Measurements from ENCODE around the gene MYOZ2. TPM values are rescaled to one million over a fixed set of nuclear protein-coding genes. Genes with fewer than 3 reads are reported as not detected.

MYOZ2 gene
- total and polyA plus RNA-seq, 2 donors = 0.33 to 0.98 TPM

DNA sequence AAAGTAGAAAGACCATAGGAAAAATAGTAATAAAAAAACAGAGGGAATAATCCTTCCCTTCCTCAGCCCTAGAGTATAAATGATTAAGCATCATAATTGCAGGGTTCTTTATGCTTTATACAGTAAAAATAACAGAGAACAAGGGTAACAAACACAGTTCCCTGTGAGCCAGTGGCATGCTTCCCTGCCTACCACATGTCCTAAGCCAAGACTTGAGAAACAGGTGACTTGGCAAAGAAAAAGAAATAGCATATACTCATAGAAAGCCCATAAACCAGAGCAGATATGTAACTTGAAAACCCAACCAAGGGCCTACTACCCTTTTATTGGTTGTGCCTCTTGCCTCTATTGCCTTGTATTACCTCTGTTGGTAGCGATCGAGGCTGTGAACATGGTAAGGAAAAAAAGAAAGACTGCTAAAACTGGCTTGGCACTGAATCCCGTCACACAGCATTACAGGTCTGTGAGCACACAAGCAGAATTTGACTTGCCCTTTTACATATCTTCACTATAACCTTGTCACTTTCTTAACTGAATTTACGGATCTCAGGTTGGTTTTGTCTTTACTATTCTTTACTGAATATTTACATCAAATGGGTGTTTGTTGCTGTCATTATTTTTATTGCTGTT is 30.9 kb upstream of the MYOZ2 start:
- no peaks in the 10 kb centered on the region for H3K4me1 ChIP-seq (ENCODE audit: control insufficient read depth in 2 of 2, insufficient read depth in 2 of 2, low read length in 2 of 2)
- no peaks in the 10 kb centered on the region for H3K27me3 ChIP-seq (ENCODE audit: control insufficient read depth in 2 of 2, insufficient read depth in 1 of 2, low read length in 1 of 2)
- no peak overlapping the region for H3K4me3 ChIP-seq (ENCODE audit: low read length in 2 of 2)
- H3K27ac ChIP-seq (ENCODE audit: low read depth in 1 of 2, low read length in 1 of 2) = no peak overlapping the region
- 82% methylated on average over 4 of the region's 4 CpGs for WGBS
- no peaks in the 10 kb centered on the region for H3K36me3 ChIP-seq (ENCODE audit: control insufficient read depth in 2 of 2, insufficient read depth in 2 of 2, low read length in 1 of 2)
- DNase-seq (ENCODE audit: low read depth in 6 of 9, low spot score in 9 of 9) = no peak
- H3K9me3 ChIP-seq (ENCODE audit: control insufficient read depth in 2 of 2, insufficient read depth in 1 of 2, low read length in 1 of 2) = no peaks in the 10 kb centered on the region

DNA sequence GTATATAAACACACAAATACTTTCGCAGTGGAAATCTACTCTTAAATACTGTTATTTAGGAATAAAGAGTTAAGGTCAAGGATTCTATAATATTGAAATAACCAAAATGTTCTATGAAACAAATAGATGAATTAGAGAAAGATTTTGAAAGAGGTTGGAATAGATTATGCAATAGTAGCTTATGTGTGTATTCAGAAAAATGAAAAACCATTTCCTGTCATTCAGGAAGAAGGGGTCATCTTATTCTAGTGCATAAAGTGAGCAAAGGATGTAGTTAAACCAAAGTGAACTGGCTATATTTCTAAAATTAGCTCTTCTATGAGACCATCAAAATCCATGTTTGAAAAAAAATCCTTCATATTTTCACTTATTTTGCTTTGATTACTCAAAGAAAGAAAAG is 30.0 kb upstream of the MYOZ2 start:
- Histone ChIP-seq H3K27me3 (ENCODE audit: control insufficient read depth in 2 of 2, insufficient read depth in 1 of 2, low read length in 1 of 2) (no peaks in the 10 kb centered on the region), H3K4me3 (ENCODE audit: low read length in 2 of 2) (no peak overlapping the region), H3K4me1 (ENCODE audit: control insufficient read depth in 2 of 2, insufficient read depth in 2 of 2, low read length in 2 of 2) (no peaks in the 10 kb centered on the region), H3K36me3 (ENCODE audit: control insufficient read depth in 2 of 2, insufficient read depth in 2 of 2, low read length in 1 of 2) (no peaks in the 10 kb centered on the region), H3K9me3 (ENCODE audit: control insufficient read depth in 2 of 2, insufficient read depth in 1 of 2, low read length in 1 of 2) (no peaks in the 10 kb centered on the region), H3K27ac (ENCODE audit: low read depth in 1 of 2, low read length in 1 of 2) (no peak overlapping the region)
- WGBS = 99% methylated on average over 1 of the region's 1 CpG
- no peak for DNase-seq (ENCODE audit: low read depth in 6 of 9, low spot score in 9 of 9)

DNA sequence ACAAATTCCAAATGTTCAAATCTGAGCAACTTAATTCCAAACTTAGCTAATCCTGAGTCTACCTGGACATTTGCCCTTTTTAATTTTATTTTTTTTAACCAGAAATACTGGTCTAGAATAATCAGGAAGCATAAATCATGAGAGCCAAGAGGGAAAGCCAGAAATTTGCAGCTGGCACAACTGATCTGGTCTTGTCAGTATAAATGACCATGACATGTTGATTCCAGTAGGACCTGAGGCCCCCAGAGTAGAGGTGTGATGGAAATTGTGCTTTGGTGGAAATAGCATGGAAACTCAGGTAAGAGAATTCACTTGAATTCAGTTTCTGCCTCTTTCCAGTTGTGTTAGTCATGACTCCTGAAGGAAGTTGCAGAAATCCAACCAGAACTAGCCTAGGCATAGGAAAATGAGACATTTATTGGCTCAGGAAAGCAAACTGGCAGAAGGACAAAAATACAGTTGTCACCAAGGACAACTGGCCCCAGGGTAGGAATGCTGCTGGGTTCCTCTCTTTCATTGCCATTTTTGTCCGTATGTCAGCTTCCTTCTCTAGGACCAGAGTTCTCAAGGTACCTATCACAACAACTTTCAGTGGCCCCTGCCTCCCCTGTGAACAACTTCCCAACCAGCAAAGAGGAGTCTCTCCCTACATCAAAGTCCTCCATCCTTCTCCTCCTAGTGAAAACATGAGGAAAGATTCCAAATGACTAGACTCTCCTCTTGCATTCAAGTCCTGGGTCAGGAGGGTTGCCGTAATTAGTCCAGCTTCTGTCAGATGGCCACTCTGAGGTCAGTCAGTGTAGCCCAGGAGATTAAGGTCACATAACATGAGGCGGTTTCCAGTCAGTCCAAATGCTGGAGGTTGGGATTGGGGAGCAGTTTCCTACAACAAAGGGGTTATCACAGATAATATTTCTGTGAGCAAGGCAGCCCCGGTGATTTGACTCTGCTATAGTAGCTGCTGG is 29.3 kb upstream of the MYOZ2 start:
- no peak overlapping the region for H3K27ac ChIP-seq (ENCODE audit: low read depth in 1 of 2, low read length in 1 of 2)
- H3K4me3 ChIP-seq (ENCODE audit: low read length in 2 of 2) = no peak overlapping the region
- DNase-seq (ENCODE audit: low read depth in 6 of 9, low spot score in 9 of 9) = no peak
- H3K9me3 ChIP-seq (ENCODE audit: control insufficient read depth in 2 of 2, insufficient read depth in 1 of 2, low read length in 1 of 2) = no peaks in the 10 kb centered on the region
- WGBS = 96% methylated on average over 4 of the region's 4 CpGs
- no peaks in the 10 kb centered on the region for H3K36me3 ChIP-seq (ENCODE audit: control insufficient read depth in 2 of 2, insufficient read depth in 2 of 2, low read length in 1 of 2)
- H3K4me1 ChIP-seq (ENCODE audit: control insufficient read depth in 2 of 2, insufficient read depth in 2 of 2, low read length in 2 of 2) = no peaks in the 10 kb centered on the region
- no peaks in the 10 kb centered on the region for H3K27me3 ChIP-seq (ENCODE audit: control insufficient read depth in 2 of 2, insufficient read depth in 1 of 2, low read length in 1 of 2)

DNA sequence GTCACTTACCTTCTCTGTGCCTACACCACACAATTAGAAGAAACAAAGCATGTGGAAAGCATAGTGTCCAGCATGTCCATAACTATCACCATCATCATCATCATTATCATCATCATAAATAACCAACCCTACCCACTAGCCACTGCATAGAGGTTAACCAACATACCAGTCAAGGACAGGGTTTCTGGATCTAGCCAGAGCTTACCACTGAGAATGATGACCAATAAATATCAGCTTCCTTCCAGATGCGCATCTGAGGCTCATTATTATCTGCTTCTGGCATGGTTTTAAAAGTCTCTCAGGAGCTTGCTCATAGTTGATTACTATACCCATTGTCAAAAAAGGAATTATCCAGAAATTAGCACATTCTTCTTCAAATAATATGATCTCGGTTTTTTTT is 25.5 kb upstream of the MYOZ2 start:
- 97% methylated on average over 2 of the region's 2 CpGs for WGBS
- Histone ChIP-seq H3K27me3 (ENCODE audit: control insufficient read depth in 2 of 2, insufficient read depth in 1 of 2, low read length in 1 of 2) (no peaks in the 10 kb centered on the region), H3K9me3 (ENCODE audit: control insufficient read depth in 2 of 2, insufficient read depth in 1 of 2, low read length in 1 of 2) (no peaks in the 10 kb centered on the region), H3K4me3 (ENCODE audit: low read length in 2 of 2) (no peak overlapping the region), H3K36me3 (ENCODE audit: control insufficient read depth in 2 of 2, insufficient read depth in 2 of 2, low read length in 1 of 2) (no peaks in the 10 kb centered on the region), H3K27ac (ENCODE audit: low read depth in 1 of 2, low read length in 1 of 2) (no peak overlapping the region), H3K4me1 (ENCODE audit: control insufficient read depth in 2 of 2, insufficient read depth in 2 of 2, low read length in 2 of 2) (no peaks in the 10 kb centered on the region)
- DNase-seq (ENCODE audit: low read depth in 6 of 9, low spot score in 9 of 9) = no peak

DNA sequence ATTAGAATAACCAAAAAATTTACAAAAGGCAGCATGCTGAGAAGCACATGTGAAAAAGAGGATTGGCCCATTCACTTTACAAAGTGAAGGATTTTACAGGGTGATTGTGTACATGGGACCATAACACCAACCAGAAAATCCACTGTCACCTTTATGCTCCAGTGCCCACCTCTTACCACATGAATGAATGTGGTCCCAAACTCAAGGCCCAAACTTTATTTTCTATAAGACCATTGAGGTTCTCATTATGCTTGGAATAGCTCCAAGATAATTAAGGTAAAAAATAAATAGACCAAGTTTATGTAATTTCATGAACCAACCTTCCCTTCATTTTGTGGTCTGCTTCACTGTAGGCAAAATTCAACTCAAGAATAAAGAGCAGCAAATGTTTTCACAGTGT is 24.3 kb upstream of the MYOZ2 start:
- no peak for DNase-seq (ENCODE audit: low read depth in 6 of 9, low spot score in 9 of 9)
- Histone ChIP-seq H3K4me3 (ENCODE audit: low read length in 2 of 2) (no peak overlapping the region), H3K27me3 (ENCODE audit: control insufficient read depth in 2 of 2, insufficient read depth in 1 of 2, low read length in 1 of 2) (no peaks in the 10 kb centered on the region), H3K36me3 (ENCODE audit: control insufficient read depth in 2 of 2, insufficient read depth in 2 of 2, low read length in 1 of 2) (no peaks in the 10 kb centered on the region), H3K27ac (ENCODE audit: low read depth in 1 of 2, low read length in 1 of 2) (no peak overlapping the region), H3K9me3 (ENCODE audit: control insufficient read depth in 2 of 2, insufficient read depth in 1 of 2, low read length in 1 of 2) (no peaks in the 10 kb centered on the region), H3K4me1 (ENCODE audit: control insufficient read depth in 2 of 2, insufficient read depth in 2 of 2, low read length in 2 of 2) (no peaks in the 10 kb centered on the region)

DNA sequence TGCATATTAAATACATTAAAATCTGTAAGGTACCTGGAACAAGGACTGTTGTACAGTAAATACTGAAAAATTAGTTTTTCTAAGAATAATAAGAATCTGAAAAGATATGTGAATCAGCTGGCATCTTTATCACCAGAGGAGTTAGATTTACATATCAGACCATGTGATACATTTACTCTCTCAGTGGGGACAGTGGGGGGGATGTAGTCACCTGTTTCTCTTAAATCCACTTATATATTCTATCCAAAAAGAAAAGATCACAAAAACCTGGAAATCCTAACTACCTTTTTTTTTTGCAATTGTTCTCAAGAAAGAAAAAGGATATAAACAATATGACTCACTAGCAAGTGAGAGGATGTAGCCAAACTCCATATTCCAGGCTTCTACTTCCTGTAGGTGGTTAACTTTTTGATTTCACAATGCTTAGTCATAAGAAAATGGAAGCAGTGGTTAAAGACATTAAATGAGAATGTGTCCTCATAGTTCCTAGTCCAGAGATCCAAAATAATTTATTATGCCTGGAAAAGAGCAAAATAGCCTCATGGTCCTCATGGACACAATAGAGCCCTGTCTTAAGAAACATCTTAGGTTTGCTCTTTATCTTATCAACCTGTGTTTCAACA is 22.5 kb upstream of the MYOZ2 start:
- DNase-seq (ENCODE audit: low read depth in 6 of 9, low spot score in 9 of 9) = peak in 1 of 9 donors; percentile 16
- no peak overlapping the region for H3K27ac ChIP-seq (ENCODE audit: low read depth in 1 of 2, low read length in 1 of 2)
- H3K4me1 ChIP-seq (ENCODE audit: control insufficient read depth in 2 of 2, insufficient read depth in 2 of 2, low read length in 2 of 2) = no peaks in the 10 kb centered on the region
- H3K27me3 ChIP-seq (ENCODE audit: control insufficient read depth in 2 of 2, insufficient read depth in 1 of 2, low read length in 1 of 2) = no peaks in the 10 kb centered on the region
- H3K36me3 ChIP-seq (ENCODE audit: control insufficient read depth in 2 of 2, insufficient read depth in 2 of 2, low read length in 1 of 2) = no peaks in the 10 kb centered on the region
- no peaks in the 10 kb centered on the region for H3K9me3 ChIP-seq (ENCODE audit: control insufficient read depth in 2 of 2, insufficient read depth in 1 of 2, low read length in 1 of 2)
- no peak overlapping the region for H3K4me3 ChIP-seq (ENCODE audit: low read length in 2 of 2)

DNA sequence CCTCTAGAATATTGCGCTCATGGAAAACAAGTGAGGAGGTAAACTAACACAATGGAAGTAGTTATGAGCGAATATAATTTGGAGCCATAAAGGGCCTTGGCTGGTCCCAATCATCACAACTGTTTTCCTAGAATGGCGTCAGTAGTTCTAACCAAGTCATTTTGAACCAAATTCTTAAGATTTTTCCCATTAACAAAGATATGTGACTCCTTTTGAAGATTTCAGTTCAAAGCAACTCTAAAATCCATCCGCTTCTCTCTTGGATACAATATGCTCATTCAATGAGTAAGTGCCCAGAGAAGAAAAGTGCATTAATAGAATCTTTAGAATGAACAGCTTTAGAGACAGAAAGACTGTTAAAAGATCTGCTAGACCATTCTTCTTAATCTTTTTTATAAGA is 19.6 kb upstream of the MYOZ2 start:
- no peaks in the 10 kb centered on the region for H3K27me3 ChIP-seq (ENCODE audit: control insufficient read depth in 2 of 2, insufficient read depth in 1 of 2, low read length in 1 of 2)
- H3K9me3 ChIP-seq (ENCODE audit: control insufficient read depth in 2 of 2, insufficient read depth in 1 of 2, low read length in 1 of 2) = no peaks in the 10 kb centered on the region
- no peak overlapping the region for H3K4me3 ChIP-seq (ENCODE audit: low read length in 2 of 2)
- H3K27ac ChIP-seq (ENCODE audit: low read depth in 1 of 2, low read length in 1 of 2) = no peak overlapping the region
- no peaks in the 10 kb centered on the region for H3K36me3 ChIP-seq (ENCODE audit: control insufficient read depth in 2 of 2, insufficient read depth in 2 of 2, low read length in 1 of 2)
- H3K4me1 ChIP-seq (ENCODE audit: control insufficient read depth in 2 of 2, insufficient read depth in 2 of 2, low read length in 2 of 2) = no peaks in the 10 kb centered on the region
- 98% methylated on average over 4 of the region's 4 CpGs for WGBS
- DNase-seq (ENCODE audit: low read depth in 6 of 9, low spot score in 9 of 9) = no peak

DNA sequence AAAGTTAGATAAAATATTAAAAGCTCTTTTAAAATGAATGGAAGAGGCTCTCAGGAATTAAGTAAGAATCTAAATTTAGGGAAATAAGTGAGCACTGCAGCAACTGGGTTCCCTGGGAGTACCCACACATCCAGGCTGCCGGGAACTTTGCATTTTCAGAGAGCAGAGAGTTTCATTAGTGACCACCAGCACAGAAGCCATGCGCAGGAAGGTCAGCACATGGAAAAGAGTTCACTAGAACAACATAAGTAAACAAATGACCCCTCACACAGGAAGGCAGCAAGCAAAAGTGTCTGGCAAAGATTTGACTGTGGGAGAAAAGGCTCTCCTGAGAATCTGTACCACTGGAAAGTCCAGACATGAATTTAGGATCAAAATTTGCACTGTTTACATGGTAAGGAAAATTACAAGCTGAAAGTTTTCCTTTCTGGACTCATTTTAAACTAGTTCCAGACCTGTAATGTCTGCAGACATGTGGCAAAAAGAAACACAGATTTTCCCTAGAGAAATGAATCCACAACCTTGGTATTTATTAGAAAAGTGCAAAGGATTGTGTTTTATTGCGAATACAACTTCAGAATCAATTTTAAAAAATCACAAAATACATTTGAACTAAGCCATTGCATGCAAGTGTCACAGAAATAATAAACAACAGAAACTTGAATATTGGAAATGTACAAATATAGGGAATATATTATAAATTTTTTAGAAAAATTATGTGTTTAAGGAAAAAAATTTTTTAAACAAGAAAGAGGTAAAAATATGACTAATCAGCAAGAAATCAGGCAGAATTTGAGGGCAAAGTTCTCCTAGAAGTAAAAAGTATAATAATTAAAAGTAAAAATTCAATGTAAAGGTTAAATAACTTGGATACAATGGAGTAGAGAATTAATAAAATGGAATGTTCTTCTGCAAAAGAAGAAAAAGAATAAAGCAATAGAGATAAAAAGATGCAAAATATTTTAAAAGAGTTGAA is 18.4 kb upstream of the MYOZ2 start:
- DNase-seq (ENCODE audit: low read depth in 6 of 9, low spot score in 9 of 9) = no peak
- Histone ChIP-seq H3K9me3 (ENCODE audit: control insufficient read depth in 2 of 2, insufficient read depth in 1 of 2, low read length in 1 of 2) (no peaks in the 10 kb centered on the region), H3K27ac (ENCODE audit: low read depth in 1 of 2, low read length in 1 of 2) (no peak overlapping the region), H3K27me3 (ENCODE audit: control insufficient read depth in 2 of 2, insufficient read depth in 1 of 2, low read length in 1 of 2) (no peaks in the 10 kb centered on the region), H3K4me3 (ENCODE audit: low read length in 2 of 2) (no peak overlapping the region), H3K4me1 (ENCODE audit: control insufficient read depth in 2 of 2, insufficient read depth in 2 of 2, low read length in 2 of 2) (no peaks in the 10 kb centered on the region), H3K36me3 (ENCODE audit: control insufficient read depth in 2 of 2, insufficient read depth in 2 of 2, low read length in 1 of 2) (no peaks in the 10 kb centered on the region)
- 95% methylated on average over 3 of the region's 3 CpGs for WGBS
